K562 treated with DMSO at 1 percent for 24 hours (cell line): ENCODE results near the gene UHRF1. TPM values are rescaled to one million over a fixed set of nuclear protein-coding genes. Genes with fewer than 3 reads are reported as not detected.

Experiments used
- total RNA-seq: library from RNA; unstranded; fragments of 300-600 nt; gene quantifications from 2 replicates; pipeline ENCODE4 v1.2.3, GENCODE V29; 2022; ENCODE audit warnings: low read depth; ENCODE audit not compliant: insufficient read depth

Gene UHRF1
- 35.8 and 41.6 TPM in 2 replicates for total RNA-seq

DNA sequence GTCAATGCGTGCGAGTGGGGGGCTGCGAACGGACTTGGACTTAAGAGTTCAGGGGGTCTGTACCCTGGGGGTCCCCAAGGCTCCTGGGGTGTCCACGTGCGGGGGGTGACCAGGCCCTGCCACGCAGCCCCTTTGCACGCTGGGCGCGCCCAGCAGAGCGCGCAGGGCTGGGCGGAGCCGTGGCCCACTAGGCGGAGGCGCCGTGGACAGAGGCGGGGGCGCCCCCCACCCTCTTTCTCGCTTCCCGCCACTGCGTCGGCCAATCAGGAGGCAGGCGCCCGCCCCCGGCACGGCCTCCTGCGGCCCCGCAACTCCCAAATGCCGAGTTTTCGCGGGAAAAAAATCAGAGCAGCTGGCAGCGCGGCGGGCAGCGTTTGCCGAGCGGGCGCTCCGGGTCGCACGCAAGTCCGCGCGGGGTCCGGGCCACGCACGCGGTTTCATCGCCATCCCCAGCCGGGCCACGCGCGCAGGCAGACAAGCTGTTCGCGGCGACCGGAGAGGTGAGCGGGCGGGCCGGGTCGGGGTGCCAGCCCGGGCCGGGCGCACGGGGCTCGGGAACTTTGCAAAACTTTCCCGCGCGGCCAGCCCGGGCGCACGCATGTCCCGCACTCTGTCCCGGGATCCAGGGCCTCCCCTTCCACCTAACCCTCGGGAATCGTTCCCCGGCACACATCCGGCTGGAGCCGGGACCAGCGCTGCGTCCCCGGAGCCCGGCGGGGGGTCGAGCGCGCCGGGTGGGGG lies at the start of gene UHRF1:
Gene UHRF1 (plus strand): TSS at position 346 of the 741 bp plus-strand sequence. CDS start 1,385 bp downstream, outside the sequence.

DNA sequence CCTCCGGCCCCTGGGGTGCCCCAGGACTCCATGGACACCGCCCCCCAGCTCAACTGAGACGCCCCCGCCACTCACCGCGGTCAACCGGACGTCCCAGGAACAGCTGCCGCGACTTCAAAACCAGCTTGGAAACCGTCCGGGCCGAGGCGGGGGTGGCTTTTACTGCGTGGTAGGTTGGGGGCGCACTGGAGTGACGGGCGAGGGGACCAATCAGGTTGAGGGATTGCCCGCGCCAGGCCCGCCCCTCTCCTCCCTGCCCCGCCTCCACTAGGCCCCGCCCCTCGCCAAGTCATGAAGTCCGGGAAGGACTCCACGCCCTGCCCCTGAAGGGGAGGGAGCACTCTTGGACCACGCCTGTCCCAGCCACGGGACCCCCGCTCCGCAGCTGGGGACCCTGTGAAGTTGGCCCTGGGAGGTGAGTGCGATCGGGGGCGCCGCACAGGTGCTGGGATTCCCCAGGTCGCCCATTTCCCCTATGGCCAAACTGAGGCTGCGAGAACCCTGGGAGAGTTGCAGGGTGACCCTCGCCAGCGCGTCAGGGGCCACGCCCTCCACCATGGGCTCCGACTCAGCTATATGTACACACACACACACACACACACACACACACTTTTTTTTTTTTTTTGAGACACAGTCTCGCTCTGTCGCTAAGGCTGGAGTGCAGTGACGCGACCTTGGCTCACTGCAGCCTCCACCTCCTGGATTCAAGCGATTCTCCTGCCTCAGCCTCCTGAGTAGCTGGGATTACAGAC lies 41.6 kb upstream of the UHRF1 start, which contains the start of gene PLIN3:
Gene PLIN3 (minus strand): TSS at position 134 of the 752 bp plus-strand sequence. CDS start 6,273 bp downstream, outside the sequence.

DNA sequence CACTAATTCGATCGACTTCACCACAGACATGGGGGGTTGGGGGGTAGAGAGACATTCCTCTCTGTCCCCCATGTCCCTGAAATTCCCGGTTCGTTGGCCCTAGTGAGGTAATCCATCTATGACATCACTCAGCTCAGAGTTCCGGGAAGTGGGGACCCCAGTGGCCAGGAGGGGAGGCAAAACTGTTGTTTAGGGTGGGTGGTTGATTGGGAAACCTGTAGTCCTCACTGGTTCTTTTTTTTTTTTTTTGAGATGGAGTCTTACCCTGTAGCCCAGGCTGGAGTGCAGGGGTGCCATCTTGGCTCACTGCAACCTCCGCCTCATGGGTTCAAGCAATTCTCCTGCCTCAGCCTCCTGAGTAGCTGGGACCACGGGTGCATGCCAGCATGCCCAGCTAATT lies 6.5 kb upstream of the UHRF1 start, which contains the start of gene ARRDC5:
Gene ARRDC5 (minus strand): TSS at position 101 of the 400 bp plus-strand sequence. CDS start 71 bp downstream, at position 30.

DNA sequence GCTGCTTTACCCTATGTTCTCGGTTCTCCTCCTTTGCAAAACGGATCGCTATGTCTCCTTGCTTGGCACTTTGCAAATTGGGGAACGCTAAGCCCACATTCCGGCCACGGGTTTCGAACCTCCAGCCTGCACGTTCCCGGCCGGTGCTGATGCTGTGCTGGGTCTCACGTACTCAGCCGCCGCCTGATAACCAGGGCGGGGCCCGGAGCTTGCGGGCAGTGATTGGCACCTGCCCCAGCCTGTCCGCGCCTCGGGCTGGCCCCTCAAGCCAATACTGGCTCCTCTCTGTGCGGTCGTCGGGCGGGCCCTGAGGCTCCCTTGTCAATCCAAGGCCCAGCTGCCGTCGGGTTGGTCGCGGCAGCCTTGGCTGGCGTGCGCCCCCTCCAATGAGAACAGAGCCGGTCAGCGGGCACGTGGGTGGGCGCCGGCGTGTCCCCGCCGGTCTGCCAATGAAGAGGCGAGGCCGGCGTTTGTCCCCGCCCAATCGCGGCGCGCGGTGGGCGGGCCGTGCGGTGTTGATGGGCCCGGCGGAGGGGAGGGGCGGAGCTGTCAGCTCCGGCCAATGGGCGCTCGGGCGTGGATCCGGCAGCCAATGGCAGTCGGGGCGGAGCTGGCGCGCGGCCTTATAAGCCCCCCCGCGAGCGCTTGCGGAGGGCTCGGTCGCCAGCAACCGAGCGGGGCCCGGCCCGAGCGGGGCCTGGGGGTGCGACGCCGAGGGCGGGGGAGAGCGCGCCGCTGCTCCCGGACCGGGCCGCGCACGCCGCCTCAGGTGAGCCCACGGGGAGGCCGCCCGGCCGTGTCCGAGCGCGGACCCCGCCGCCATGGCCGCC lies 59.4 kb downstream of the UHRF1 start, which contains the start of gene KDM4B:
Gene KDM4B (plus strand): TSS at position 652 of the 830 bp plus-strand sequence. CDS start 63,778 bp downstream, outside the sequence.

Other genes with a start within 250 kb of the UHRF1 start
- gene MYDGF, start 239.2 kb upstream of the UHRF1 start, total RNA-seq = 277 and 292 TPM in 2 replicates
- gene DPP9, start 185.7 kb upstream of the UHRF1 start, total RNA-seq = 50.3 and 55.5 TPM in 2 replicates
- 6.8 and 8.0 TPM in 2 replicates for gene FEM1A, start 117.8 kb upstream of the UHRF1 start, total RNA-seq
- 11.9 and 13.8 TPM in 2 replicates for gene TICAM1, start 77.8 kb upstream of the UHRF1 start, total RNA-seq
- 140 and 147 TPM in 2 replicates for gene PLIN3, start 41.8 kb upstream of the UHRF1 start, total RNA-seq
- not detected in 2 replicates for gene ARRDC5, start 6.6 kb upstream of the UHRF1 start, total RNA-seq
- 42.8 and 43.4 TPM in 2 replicates for gene KDM4B, start 59.6 kb downstream of the UHRF1 start, total RNA-seq